ENCODE results near the gene ARRB1. TPM values are rescaled to one million over a fixed set of nuclear protein-coding genes. Genes with fewer than 3 reads are reported as not detected.

ARRB1 gene
- total and polyA plus RNA-seq, 8 donors, result 41.7 to 150 (median 63.2) TPM

- H3K4me3 ChIP-seq, result no peak overlapping the region
- DNase-seq (no peak), ATAC-seq (no peak)
- H3K4me1 ChIP-seq, result peaks cover 0 to 15% of the 10 kb centered on the region in 2 donors
- intact Hi-C loops (cut with DNase I), result loop anchor here (2.0 to 10.0 kb wide), 2 partner anchors 103 kb away; no protein-coding TSS in a partner anchor
- H3K27me3 ChIP-seq, result no peaks in the 10 kb centered on the region
- H3K36me3 ChIP-seq, result peaks cover 0 to 100% of the 10 kb centered on the region in 2 donors
- no peak for TF ChIP-seq CTCF (IDR thresholded peaks at IDR 0.05)
- H3K27ac ChIP-seq, result peak overlapping the region in 1 of 2 donors; percentile 49
- H3K9me3 ChIP-seq, result no peaks in the 10 kb centered on the region
Observed at GRCh38 chr11:75281469-75282095, 69.9 kb downstream of the ARRB1 start.

- TF ChIP-seq CTCF (IDR thresholded peaks at IDR 0.05), result no peak
- H3K36me3 ChIP-seq, result peaks cover 0 to 100% of the 10 kb centered on the region in 2 donors
- H3K27ac ChIP-seq, result peak overlapping the region in 1 of 2 donors; percentile 49
- peaks cover 0 to 20% of the 10 kb centered on the region in 2 donors for H3K4me1 ChIP-seq
- no peak overlapping the region for H3K4me3 ChIP-seq
- intact Hi-C loops (cut with DNase I), result loop anchor here (2.0 to 10.0 kb wide), 2 partner anchors 104 kb away; no protein-coding TSS in a partner anchor
- no peaks in the 10 kb centered on the region for H3K27me3 ChIP-seq
- no peak for ATAC-seq
- peak in 1 of 4 donors; percentile 34 for DNase-seq
- H3K9me3 ChIP-seq, result no peaks in the 10 kb centered on the region
Observed at GRCh38 chr11:75280770-75281468, 70.5 kb downstream of the ARRB1 start.

GRCh38 chr11:75280227-75280701, 71.2 kb downstream of the ARRB1 start:
- Histone ChIP-seq H3K36me3 (peaks cover 0 to 100% of the 10 kb centered on the region in 2 donors), H3K4me1 (peaks cover 0 to 26% of the 10 kb centered on the region in 2 donors), H3K27ac (peak overlapping the region in 1 of 2 donors; percentile 43), H3K4me3 (no peak overlapping the region), H3K9me3 (no peaks in the 10 kb centered on the region), H3K27me3 (no peaks in the 10 kb centered on the region)
- intact Hi-C loops (cut with DNase I), result loop anchor here (2.0 to 10.0 kb wide), 2 partner anchors 105 kb away; no protein-coding TSS in a partner anchor
- DNase-seq, result peak in 3 of 4 donors; percentile 71 to 83 (median 75)
- peak; percentile 92 to 99 for TF ChIP-seq CTCF (IDR thresholded peaks at IDR 0.05)
- peak; percentile 90 for ATAC-seq

GRCh38 chr11:75279273-75279672, 72.2 kb downstream of the ARRB1 start:
- intact Hi-C loops (cut with DNase I), result no loop called here
- no peak overlapping the region for H3K27ac ChIP-seq
- no peak for TF ChIP-seq CTCF (IDR thresholded peaks at IDR 0.05)
- H3K27me3 ChIP-seq, result no peaks in the 10 kb centered on the region
- peaks cover 0 to 32% of the 10 kb centered on the region in 2 donors for H3K4me1 ChIP-seq
- H3K36me3 ChIP-seq, result peaks cover 0 to 98% of the 10 kb centered on the region in 2 donors
- no peaks in the 10 kb centered on the region for H3K9me3 ChIP-seq
- DNase-seq (peak in 1 of 4 donors; percentile 21), ATAC-seq (no peak)
- no peak overlapping the region for H3K4me3 ChIP-seq

All from left lung (tissue), 10 donors.